Sciatic nerve (tissue), 2 donors: Measurements from ENCODE around the gene HSPB1. TPM values are rescaled to one million over a fixed set of nuclear protein-coding genes. Genes with fewer than 3 reads are reported as not detected.
"Not testable (repeated sequence)": the region's sequence is repeated elsewhere in the genome, so short reads cannot be mapped to it uniquely, and the experiment has no call there.

Experiments
- ATAC-seq: fragments of 200-7000 bp; cut with Tn5 transposase; one replicate; pipeline ENCODE4 v1.9.1; 2020; ENCODE audit warnings: mild to moderate bottlenecking, moderate library complexity
- DNase-seq: peaks from one replicate; pipeline ENCODE4 v3.0.0-alpha.2; 2020; ENCODE audit warnings: low spot score
- intact Hi-C: fragments of 100-400 bp; cut with DNase I; formaldehyde crosslinking; loops from one replicate; pipeline ENCODE4 v1.14.2; 2022
- total RNA-seq: library from RNA; stranded (reverse); fragmentation: NEBNext Ultra II Directional; extraction: Animal tissue kit (Norgen Biotek cat#: 25700); gene quantifications from one replicate; pipeline ENCODE4 v1.2.1, GENCODE V29; 2021
- donor health status: DM: no; HTN: no; CAD: no.
- donor health status: DM: no; HTN: no; CAD: no.

Gene HSPB1
- total RNA-seq, 1 donor from 2014 or later: 415 TPM

DNA sequence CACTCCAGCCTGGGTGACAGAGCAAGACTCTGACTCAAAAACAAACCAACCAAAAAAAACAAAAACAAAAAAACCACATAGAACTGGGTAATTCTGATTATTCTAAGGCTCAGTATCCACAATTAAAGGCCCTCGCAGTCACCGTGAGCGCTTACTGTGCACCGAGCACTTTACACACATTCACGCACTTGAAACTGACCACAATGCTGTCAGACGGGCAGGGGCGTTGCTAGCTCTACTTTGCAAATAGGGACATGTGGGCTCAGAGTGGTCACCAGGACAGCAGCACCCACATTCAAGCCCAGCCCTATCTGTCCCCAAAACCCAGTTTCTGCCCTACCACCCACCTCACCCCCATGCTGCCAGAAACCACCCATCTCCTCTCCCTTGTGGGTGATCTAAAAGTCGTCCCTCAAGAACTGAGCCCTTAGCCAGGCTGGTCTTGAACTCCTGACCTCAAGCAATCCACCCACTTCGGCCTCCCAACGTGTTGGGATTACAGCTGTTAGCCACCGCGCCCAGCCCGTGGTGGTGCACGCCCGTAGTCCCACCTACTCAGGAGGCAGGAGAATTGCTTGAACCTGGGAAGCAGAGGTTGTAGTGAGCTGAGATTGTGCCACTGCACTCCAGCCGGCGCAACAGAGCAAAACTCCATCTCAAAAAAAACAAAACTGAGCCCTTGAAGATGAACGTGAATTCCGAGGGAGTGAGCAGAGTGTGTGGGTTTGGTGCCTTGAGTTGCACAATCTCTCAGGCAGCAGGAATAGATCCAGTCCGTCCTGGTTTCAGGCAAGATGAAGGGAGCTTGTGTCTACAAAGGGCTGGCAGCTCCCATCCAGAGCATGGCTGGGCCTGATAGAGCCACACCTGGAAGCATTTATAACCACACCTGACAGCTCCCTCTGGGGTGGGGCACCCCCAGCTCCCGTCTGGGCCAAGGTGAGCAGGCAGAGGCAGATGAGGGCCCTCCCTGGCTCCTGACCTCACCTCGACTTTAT, 5.4 kb upstream of the HSPB1 start:
- intact Hi-C loops: no loop called here
- peak; percentile 77 for ATAC-seq
- no peak for DNase-seq

DNA sequence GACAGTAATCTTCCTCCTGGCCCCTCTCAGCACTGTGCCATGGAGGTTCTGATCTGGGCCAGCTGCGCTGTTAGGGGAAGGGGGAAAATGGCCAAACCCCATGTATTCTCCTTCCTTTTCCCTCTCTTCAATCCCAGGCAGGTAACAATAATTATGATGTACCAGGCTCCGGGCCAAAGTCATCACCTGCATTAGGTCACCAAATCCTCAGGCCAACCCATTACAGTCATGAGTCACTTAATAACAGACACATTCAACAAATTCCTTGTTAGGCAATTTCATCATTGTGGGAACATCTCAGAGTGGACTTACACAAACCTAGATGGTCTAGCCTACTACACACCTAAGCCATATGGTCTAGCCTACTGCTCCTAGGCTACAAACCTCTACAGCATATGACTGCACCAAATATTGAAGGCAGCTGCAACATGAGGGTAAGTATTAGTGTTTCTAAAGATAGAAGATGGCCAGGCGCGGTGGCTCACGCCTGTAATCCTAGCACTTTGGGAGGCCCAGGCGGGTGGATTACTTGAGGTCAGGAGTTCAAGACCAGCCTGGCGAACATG, 2.2 kb upstream of the HSPB1 start:
- DNase-seq (no peak), ATAC-seq (no peak)
- intact Hi-C loops: no loop called here

- DNase-seq: no peak
- intact Hi-C loops: no loop called here
- no peak for ATAC-seq
Measured at GRCh38 chr7:76301000-76301399, 1.5 kb upstream of the HSPB1 start.

- ATAC-seq: peak; percentile 87
- intact Hi-C loops: no loop called here
Measured at GRCh38 chr7:76303202-76304147, 1.0 kb downstream of the HSPB1 start.

DNA sequence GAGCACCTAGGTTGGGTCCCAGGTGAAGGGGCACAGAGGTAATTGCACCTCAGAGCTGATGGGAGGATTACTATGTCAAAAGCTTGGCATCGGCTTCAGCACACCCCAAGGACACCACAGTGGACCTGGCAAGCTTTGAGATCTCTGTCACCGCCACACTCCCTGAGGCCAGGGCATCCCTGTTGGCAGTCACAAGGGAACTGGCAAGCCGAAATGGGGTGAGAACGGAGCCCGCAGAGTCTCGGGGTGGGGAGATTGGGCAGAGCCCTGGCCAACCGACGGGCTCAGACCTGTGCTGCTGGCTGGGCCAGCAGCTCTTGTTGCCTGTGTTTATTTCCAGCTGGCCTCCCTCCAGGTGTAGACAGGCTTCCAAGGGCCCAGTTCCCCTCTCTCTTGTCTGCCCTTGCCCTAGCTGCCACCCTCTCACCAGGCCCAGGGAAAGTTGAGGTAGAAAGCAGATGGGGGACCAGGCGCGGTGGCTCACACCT, 2.5 kb downstream of the HSPB1 start:
- ATAC-seq: no peak
- intact Hi-C loops: no loop called here
- no peak for DNase-seq

More at GRCh38 chr7:76303202-76304147, 1.0 kb downstream of the HSPB1 start:
- peak; percentile 97 for DNase-seq

GRCh38 chr7:76308874-76309273, 6.4 kb downstream of the HSPB1 start:
- ATAC-seq, DNase-seq, intact Hi-C loops: not testable (repeated sequence)

DNA sequence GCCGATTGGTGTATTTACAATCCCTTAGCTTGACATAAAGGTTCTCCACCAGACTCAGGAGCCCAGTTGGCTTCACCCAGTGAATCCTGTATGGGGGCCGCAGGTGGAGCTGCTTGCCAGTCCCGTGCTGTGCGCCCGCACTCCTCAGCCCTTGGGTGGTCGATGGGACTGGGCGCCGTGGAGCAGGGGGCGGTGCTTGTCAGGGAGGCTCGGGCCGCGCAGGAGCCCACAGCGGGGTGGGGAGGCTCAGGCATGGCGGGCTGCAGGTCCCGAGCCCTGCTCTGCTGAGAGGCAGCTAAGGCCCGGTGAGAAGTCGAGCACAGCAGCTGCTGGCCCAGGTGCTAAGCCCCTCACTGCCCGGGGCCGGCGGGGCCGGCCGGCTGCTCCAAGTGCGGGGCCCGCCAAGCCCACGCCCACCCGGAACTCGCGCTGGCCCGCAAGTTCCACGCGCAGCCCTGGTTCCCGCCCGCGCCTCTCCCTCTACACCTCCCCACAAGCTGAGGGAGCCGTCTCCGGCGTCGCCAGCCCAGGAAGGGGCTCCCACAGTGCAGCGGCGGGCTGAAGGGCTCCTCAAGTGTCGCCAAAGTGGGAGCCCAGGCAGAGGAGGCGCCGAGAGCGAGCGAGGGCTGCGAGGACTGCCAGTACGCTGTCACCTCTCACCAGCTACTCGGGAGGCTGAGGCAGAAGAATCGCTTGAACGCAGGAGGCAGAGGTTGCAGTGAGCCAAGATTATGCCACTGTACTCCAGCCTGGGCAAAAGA, 7.0 kb downstream of the HSPB1 start:
- not testable (repeated sequence) for ATAC-seq, DNase-seq
- intact Hi-C loops: loop anchor here (10.0 kb wide), 1 partner anchor 135 kb away; no protein-coding TSS in a partner anchor

DNA sequence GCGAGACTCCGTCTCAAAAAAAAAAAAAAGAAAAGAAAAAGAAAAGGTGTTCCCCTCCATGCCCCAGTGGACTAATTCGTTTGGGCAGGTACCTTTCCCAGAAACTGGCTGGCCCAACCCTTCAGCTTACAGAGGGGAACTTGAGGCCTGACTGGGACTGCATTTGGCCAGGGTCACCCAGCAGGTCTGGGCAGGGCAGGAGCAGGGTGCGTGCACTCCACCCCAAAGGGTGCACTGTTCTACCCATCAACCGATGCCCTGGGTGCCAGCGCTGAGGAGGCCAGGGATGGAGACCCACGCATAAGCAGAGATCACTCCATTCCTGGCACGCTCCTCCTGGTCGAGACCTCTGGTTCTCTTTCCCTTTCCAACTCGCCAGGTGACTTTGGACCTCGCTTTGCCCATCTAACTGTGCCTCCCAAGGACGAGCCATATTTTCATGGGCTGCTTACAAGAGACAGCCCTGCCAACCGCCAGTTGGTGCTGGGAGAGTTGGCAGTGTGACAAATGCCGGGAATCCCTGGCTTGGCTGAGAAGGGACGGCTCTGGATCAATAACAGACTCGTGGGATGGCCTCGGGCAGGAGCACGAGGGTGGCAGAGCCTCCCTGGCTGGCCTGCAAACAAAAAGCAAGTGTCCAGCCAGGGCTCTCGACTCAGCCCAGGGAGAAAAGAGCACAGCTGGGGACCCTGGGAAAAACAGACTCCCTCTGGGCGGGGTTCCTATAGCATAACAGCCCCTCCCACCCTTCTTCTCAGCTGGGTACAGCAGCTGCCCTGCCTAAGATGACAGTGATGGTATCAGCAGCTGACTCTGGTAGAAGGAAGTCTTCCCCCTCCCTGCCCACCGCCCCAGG, 7.9 kb downstream of the HSPB1 start:
- no peak for ATAC-seq
- intact Hi-C loops: loop anchor here (10.0 kb wide), 1 partner anchor 136 kb away; no protein-coding TSS in a partner anchor
- DNase-seq: no peak

DNA sequence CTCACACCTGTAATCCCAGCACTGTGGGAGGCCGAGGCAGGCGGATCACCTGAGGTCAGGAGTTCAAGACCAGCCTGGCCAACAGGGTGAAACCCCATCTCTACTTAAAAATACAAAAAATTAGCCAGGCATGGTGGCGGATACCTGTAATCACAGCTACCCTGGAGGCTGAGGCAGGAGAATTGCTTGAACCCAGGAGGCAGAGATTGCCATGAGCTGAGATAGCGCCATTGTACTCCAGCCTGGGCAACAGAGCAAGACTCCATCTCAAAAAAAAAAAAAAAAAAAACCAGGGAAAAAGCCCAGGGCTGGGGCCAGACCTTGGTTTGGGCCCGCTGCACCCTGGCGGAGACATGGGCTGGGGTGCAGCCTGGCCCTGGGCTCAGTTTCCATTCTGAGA, 9.4 kb downstream of the HSPB1 start:
- intact Hi-C loops: loop anchor here (10.0 kb wide), 1 partner anchor 137 kb away; no protein-coding TSS in a partner anchor
- not testable (repeated sequence) for DNase-seq, ATAC-seq

DNA sequence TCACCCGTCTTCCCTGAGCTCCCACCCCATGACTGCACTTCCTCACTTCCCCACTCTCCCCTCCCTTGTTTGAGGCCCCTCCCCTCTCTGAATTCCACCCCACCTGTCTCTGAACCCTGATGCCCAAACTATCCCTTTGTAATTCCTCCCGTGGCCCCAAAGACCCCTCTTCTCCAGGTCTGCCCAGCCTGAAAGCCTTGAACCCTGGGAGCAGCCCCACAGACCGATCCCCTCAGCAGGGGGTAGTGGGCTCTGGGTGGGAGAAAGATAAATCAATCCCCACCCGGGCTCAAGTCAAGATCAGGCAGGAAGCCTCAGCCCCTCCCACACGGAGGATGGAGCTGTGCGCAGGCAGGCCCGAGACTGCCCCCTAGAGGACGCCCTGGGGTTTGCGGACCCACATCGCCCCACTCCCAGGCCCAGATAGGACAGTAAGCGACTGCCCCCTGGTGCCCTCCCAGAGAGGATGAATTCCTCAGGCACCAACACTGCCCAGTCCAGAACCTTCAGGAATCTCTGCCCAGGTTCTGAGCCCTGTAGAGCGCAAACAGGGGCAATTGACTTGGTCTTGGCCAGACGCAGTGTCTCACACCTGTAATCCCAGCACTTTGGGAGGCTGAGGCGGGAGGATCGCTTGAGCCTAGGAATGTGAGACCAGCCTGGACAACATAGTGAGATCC, 11.7 kb downstream of the HSPB1 start:
- ATAC-seq: peak; percentile 71
- intact Hi-C loops: loop anchor here (2.0 to 10.0 kb wide), 2 partner anchors 23 to 139 kb away; no protein-coding TSS in a partner anchor
- DNase-seq: peak; percentile 99

- DNase-seq, ATAC-seq: not testable (repeated sequence)
- intact Hi-C loops: loop anchor here (2.0 to 10.0 kb wide), 2 partner anchors 24 to 140 kb away; no protein-coding TSS in a partner anchor
Measured at GRCh38 chr7:76314740-76315139, 12.3 kb downstream of the HSPB1 start.

- DNase-seq (no peak), ATAC-seq (no peak)
- intact Hi-C loops: loop anchor here (2.0 to 10.0 kb wide), 2 partner anchors 25 to 141 kb away; no protein-coding TSS in a partner anchor
Measured at GRCh38 chr7:76315364-76315763, 12.9 kb downstream of the HSPB1 start.

DNA sequence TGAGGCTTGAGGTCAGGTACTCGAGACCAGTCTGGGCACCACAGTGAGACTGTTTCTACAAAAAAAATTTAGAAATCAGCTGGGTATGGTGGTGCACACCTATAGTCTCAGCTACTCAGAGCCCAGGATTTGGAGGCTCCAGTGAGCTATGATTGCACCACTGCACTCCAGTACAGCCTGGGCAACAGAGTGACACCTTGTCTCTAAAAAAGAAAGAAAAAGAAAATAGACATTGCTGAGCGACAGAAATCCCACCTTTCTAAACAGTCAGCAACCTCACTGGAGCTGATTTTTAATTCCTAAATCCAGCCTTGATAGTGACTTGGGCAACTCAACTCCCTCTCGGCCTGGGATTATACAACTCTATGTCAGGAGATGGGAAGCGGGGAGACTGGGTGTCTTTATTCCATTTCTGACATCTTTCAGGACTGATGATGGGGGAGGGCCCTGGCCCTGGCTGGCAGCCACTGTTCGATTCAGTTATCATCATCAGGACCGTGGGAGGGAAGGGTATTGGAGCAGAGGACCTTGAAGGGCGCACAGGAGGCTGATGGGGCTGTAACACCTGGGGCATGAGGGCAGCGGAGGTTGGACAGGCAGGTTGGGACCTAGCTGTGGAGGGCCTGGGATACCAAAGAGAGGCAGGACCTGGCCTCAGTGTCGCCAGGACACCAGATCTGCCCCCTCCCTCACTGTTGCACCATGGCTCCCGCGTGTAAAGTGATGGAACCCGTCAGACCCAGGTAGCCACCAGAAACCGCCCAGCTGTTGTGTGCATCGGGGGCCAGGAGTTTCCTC, 14.7 kb downstream of the HSPB1 start:
- ATAC-seq: peak; percentile 0
- no peak for DNase-seq
- intact Hi-C loops: loop anchor here (10.0 kb wide), 1 partner anchor 142 kb away; no protein-coding TSS in a partner anchor

DNA sequence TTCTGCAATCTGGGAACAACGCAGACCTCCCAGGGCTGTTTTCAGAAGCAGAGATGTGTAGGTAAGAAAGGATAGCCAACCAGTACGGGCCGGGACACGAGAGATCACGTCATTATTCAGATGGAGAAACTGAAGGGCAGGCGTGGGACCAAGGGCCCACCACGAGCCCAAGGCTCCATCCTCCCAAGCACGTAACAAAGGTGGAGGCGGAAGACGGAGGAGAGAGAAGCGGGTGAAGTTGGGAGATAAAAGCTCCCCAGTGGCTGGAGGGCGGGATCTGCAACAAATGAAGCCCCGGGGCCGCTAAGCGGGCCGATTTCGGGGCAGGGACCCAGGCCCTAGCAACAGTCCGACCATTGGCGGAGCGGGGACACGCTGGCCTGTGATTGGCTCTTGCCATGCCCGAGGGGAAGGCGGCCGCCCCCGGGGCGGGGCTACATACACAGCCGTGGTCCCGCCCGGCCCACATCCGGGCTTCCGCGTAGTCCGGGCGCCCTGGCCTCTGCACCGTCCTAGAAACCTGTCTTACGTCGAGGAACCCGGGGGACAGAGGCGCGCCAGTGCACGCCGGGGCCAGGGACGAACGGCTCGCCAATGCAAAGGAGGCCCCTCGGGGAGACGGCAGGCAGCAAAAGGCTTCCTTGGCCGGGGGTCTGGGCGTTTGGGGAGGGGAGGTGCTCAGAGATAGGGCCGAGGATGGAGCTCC, 15.5 kb downstream of the HSPB1 start:
- intact Hi-C loops: loop anchor here (10.0 kb wide), 1 partner anchor 143 kb away; no protein-coding TSS in a partner anchor
- ATAC-seq: peak; percentile 97
- peak; percentile 98 for DNase-seq
